Stimulated activated CD4-positive, alpha-beta T cell treated with anti-CD3 and anti-CD28 coated beads, Interleukin-15, amount 100 ng/mL, for 1 hour (primary cell): ENCODE measurements around the gene PKP1.

ENCODE experiments used
- DNase-seq, 2 donors: peaks; one replicate each; pipeline ENCODE4 v3.0.0-alpha.2; 2020; ENCODE audit warnings: low read depth in 1 of 2, low spot score in 1 of 2

Gene PKP1

DNA sequence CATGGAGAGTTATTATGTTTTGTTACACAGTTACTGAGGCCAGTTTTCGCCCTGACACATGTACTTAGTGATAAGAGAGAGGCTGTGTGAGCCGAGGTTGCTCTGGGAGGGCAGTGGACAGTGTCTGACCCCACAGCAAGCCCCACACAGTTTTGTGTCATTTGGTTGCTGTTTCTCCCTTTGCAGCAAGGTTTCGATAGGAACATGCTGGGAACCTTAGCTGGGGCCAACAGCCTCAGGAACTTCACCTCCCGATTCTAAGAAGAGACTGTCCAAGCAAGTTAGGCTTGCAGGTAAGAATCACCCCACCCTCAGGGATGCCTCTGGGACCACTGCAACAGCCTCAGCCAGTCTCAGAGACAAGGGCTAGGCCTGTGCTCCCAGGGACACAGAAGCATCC lies 45.3 kb downstream of the PKP1 start:
- DNase-seq: no peak

DNA sequence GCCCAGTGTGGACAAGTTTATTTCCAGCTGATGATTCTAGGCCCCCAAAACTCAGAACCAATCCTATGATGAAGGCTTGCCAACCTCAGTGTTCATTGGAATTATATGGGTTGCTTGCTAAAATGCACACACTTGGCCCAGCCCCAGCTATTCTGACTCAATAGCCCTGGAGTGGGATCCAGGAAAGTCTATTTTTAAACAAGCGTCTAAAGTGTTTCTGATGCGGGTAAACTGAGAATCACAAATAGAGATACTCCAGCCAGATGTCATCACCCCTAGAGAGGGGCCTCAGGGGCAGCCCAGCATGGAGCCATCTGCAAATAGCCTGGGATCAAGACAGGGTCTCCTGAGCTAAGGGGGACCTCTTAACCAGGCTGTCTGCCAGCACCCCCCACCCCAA lies 46.0 kb downstream of the PKP1 start:
- no peak for DNase-seq

DNA sequence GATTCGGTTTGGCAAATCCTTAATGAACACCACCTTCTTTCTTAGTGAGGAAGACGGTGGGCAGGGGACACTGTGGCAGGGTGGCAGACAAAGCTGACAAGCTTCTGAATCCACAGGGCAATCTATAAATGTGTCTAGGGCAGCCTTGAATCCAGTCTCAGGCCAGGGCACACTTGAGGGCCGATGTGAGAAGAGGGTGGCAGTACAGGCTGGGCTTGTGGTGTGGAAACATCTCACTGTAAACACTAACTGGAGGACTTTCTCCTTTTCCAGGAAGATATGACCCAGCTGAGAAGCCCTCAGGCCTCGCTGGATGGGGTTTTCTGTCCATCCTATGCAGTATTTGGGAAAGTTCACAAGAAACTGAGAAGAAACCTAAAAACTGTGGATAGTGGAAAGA lies 46.5 kb downstream of the PKP1 start:
- no peak for DNase-seq

DNA sequence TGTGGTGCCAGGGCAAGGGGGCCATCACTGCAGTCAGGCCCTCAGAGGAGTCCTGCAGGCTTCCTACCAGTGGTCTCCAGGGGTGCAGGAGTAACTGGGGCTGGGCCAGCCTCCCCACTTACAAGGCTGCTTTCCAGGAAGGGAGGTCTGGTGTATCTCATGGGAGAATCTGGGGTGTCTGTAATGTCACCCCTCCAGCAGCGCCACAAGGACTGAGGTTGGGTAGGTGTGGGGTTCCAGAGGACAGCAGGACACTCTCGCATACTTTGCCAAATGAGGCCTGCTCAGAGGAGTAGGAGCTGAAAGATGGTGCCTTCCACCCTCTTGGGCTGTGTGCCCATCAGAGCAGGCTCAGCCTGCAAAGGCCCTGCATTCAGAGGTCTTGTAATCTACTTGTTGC lies 47.2 kb downstream of the PKP1 start:
- no peak for DNase-seq

DNA sequence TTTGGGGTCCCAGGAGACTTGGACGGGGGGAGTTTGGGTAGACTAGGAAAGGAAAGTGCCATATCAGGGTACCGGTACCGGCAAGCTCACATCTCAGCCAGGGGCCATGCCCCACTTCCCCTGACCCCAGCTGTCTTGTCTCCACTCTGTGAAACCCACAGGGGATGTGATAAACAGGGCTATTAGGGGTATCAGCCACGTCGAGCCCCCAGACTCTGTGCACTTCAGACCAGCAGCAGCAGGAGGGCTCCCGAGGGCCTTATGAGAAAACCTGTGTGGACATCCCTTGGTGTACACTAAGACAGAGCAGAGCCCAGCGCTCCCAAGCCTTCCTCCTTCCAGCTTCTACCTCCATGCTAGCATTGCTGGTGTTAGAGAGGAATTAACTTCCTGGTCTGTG lies 47.9 kb downstream of the PKP1 start:
- no peak for DNase-seq

DNA sequence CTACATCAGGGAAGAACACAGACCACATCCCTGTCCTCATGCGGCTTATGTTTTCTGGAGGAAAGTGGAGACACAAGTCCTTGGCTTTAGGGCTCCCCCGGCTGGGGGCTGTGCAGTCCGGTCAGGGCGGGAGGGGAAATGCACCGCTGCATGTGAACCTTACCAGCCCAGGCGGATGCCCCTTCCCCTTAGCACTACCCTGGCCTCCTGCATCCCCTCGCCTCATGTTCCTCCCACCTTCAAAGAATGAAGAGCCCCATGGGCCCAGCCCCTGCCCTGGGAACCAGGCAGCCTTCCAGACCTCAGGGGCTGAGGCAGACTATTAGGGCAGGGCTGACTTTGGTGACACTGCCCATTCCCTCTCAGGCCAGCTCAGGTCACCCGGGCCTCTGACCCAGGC lies 48.7 kb downstream of the PKP1 start:
- DNase-seq: no peak

DNA sequence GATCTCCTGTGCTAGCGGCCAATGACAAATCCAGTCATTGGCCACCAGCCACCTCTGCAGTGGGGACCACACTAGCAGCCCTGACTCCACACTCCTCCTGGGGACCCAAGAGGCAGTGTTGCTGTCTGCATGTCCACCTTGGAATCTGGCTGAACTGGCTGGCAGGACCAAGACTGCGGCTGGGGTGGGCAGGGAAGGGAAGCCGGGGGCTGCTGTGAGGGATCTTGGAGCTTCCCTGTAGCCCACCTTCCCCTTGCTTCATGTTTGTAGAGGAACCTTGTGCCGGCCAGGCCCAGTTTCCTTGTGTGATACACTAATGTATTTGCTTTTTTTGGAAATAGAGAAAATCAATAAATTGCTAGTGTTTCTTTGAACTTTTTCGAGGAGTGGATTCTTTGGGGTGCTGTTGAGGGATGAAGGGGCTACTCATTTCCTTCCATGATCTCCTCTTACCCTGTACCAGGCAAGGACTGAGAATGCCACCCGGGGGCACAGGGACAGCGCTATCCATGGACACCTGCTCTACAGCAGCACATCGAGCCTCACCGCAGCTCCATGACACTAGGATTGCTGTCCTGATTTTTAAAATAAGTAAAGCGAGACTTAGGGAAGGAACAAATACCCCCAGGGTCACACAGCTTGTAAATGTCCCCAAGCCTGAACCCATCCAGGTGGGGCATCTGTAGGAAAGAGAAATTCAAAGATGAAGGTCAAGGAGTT lies 49.5 kb downstream of the PKP1 start:
- DNase-seq: no peak

DNA sequence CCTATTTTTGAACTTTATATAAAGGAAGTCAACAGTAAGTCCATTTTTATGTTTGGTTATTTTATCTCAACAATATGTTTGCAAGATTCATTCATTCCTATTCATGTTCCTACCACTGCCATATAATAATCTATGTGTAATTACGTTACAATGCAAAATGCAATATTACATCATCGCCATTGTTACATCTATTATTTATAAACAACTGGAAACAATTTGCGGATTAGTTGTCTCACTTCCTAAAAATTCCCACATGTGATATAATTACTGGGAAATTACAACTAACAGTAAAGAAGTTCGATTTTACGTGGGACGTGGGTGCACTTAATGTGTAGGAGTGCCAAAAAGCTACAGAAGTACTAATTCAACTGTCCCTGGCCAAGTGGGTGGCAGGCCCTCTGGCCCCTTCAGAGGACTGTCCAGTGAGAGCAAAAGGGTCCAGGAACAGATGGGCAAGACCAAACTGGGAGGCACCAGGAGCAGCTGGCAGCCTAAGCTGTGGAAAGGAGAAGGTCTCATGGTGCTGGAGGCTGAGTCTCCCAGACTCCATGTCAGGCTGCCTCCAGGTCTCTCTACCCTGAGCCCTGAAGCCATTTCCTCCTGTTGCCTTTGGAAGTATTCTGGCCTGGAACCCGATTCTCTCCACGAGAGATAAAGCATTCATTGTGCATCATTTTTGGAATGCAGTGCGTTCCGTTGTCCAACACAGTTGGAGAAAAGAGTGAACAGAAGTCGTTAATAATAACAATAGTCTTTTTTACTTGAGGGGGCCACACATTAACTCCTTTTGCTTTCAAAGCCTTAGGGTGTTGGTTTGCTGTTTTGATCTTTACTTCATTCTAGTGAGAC lies 51.2 kb downstream of the PKP1 start:
- DNase-seq: no peak

DNA sequence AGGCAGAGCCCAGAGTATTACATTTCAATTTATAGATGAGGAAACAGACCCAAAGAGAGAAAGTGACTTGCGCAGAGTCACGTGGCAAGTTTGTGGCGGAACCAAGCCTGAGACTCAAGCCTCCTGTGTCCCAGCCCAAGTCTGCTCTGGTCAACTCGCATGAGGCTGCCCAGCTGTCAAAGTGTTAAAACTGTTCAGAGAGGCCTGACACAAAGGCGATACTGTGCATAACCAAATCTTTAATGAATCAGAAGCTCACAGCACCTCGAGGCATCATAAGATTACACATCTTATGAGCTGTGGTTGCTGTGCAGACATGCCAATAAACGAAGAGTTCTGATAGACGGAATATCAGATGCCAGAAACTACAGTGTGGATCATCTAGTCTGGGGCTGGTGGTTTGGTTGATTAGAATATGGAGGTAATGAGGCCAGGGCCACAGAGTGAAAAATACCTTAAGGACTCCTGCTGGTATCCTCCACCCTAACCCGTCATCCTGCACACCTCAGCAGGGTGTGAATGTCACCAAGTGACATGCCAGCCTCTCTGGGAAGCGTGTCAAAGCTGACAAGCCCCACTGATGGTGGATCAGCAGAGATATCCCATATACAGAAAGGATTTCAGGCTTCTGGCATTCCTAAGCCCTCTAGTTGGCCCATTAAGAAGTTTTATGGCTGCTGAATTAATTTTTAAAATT lies 52.0 kb downstream of the PKP1 start:
- no peak for DNase-seq

DNA sequence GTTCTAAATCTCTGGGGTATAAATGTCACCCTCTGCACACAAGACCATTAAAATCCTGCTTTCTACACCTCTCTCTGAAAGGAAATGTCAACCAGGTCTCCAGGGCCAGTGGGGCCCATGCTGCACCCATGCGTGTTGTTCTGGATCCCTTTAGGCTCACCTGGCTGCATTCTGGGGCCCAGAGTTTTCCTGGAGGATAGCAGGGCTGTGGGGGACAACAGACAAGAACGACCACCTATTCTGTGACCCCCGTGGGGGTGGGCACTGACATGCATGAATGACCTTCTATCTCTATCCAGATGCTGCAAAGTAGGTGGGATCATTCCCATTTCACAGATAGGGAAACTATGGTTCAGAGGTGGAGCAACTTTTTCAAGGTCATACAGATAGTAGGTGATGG lies 52.6 kb downstream of the PKP1 start:
- DNase-seq: no peak

DNA sequence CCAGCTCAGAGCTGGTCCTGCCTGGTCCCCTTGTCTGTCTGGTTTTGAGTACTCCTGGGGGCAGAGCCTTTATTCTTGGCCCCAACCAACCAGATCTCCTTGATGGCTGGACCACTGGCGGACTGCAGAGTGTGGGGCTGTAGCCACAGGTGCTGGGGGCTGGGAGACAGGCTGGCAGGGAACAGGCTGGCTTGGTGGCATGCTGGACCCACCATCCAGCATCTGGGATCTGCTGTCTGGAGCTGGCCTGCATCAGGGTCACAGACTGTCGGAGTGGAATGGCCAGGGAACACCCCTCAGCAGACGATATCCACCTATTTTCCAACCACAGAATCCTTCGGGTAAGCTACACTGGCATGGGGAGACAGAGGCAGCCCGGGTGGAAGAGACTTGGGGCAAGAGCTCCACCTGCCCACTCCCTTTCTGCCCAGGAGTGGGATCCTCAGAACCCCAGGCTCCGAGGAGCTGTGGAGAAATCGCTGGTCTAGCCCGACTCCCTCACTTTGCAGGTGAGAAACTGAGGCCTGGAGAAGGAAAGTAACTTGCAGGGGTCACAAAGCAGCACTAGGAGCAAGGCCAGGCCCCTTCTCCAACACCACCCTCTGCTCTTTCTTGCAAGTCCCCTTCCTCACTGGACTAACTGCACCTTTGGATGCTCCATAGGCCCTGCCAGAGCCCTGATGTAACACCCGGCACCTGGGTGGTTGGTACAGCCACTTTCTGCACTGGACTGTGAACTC lies 53.6 kb downstream of the PKP1 start:
- no peak for DNase-seq

DNA sequence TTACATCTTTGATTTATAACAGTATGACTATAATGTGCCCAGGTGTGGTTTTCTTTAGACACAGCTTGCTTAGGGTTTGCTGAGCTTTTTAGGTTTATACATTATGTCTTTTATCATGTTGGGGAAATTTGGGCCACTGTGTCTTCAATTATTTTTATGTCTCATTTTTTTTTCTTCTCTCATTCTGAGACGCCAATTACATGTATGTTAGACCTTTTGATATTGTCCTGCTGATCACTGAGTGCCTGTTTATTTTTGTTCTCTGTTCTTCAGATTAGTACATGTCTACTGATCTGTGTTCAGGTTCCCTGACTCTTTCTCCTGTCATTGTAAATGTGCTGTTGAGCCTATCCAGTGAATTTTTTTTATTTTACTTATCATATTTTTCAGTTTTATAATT lies 58.1 kb downstream of the PKP1 start:
- no peak for DNase-seq

DNA sequence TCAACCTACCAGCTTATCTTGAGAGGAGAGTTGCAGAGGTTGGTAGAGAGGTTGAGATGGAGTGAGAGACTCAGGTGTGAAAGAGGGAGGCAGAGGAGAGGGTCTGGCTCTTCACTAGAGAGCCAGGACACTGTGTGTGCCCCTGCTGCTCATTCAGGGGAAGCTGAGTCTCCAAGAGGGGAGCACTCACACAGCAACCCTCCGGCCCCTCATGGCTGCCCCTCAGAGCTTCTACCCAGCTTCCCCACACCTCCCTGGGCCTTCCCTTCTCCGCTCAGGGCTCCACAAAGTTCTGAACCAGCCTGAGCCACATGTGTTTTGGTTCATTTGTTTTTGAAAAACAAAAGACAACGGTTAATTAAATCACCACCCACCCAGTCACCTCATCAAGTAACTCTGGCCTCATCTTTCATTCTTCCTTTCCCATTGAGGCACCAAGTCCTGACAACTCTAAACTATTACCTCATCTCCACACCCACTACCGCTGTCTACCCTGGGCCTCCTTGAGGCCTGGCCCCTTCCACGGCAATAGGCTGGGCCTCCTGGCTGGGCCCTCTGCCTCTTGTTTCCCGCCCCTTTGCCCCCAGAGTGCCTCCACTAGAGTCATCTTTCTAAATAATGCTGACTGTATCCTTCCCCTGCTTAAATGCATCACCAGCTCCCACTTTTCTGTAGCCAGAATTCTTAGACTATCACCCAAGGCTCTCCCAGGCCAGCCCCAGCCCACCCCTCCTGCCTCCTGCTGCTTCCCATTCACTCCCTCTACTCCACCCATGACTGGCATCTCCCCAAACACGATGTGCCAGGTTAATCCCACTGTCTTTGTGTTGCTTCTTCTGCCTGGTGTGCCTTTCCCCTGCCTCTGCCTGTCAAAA lies 61.1 kb downstream of the PKP1 start:
- no peak for DNase-seq

DNA sequence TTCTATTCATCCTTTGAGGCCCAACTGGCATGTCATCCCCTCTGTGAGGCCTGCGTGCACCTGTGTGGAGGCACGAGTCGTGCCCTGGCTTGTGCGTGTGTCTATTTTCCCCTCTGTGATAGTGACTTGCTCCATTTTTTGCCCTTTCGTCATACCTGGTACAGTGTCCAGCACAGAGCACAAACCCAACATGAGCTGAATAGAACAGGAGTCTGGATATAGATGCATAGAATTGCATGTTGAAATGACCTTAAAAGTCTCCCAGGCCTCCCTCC lies 61.7 kb downstream of the PKP1 start:
- no peak for DNase-seq

DNA sequence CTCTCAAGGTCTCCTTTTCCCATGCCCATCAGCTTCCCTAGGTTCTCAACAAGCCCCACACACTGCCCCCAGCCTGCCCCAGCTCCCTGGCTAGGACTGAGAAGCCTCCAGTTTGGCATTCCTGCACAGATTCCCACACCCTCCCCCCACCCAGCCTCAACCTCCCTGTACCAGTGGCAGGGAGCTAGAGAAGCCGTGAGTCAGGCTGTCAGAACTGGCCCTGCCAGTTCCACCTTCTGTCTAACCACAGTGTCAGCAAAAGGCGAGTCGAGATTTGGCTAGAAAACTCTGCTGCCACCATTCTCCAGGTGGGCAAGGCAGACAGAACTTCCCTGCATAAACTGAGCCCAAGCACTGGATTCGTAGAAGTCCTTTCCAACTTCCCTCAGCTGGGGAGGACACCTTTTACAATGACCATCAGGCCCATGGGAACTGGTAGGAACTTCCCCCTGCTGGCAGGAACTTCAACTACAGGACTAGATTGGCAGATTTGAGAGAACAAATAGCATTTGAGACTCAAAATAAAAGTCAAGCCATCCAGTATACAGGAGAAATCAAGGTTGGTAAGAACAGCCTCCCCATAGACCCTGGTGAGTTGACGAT lies 63.1 kb downstream of the PKP1 start:
- DNase-seq: no peak

DNA sequence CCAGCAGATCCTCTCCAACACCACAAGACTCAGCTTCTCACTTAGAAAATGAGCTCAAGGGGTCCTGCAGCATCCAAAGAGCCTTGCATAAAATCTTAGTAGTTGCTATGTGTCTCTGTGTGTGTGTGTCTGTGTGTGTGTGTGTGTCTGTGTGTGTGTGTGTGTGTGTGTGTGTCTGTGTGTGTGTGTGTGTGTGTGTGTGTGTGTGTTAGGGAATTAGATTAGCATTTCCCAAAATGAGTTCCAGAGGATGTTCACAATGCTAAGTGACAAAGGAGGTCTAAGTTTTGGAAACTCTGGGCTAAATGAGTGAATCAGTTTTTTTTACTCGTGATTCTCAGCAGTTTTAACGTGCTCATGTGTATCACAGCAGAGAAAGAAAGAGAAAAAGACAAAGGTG lies 63.7 kb downstream of the PKP1 start:
- DNase-seq: no peak

DNA sequence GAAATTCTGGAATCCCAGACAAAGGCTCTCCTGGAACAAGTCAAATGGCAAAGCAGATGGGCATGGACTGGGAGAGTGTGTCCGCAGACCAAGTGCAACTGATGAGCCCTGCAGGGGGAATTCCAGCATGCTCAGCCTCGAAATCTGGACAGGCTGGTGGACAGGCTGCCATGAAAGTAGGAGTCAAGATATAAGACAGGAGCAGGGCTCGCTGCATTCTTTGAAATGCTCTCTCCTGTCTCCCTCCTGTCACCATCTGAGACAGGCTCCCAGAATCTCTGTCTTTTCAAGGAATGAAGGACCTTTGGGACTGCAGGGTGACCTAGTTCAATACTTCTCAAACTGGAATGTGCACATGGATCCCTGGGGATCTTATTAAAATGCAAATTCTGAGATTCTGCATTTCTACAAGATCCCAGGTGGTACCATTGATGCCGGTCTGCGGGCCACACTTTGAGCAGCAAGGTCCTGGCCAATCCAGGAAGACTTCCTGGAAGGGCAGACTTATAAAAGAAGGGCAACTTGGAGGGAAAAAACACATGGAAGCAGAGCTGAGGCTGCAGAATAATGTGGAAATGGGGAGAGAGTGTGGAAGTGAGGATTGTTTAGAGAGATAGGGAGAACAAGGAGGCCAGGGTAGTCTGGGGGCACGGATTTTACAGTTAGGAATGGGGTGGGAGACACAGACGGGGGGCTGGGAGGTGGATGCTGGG lies 64.3 kb downstream of the PKP1 start:
- no peak for DNase-seq

DNA sequence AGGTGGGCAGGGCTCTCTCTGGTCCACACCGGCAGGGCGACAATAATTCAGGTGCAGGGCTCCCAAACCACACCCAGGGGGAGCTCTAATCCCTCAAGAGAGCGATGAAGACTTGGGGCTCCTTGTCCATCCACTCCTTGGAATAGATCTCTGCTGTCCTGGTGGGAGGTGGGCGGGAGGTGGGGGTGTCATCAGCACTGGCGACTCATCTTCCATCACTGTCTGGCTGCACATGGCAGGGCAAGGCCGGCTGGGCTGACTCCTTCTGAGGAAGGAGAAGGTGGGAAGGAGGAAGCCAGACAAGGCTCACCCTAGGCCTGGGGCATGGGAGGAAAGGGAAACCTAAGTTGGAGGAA lies 64.9 kb downstream of the PKP1 start:
- no peak for DNase-seq

DNA sequence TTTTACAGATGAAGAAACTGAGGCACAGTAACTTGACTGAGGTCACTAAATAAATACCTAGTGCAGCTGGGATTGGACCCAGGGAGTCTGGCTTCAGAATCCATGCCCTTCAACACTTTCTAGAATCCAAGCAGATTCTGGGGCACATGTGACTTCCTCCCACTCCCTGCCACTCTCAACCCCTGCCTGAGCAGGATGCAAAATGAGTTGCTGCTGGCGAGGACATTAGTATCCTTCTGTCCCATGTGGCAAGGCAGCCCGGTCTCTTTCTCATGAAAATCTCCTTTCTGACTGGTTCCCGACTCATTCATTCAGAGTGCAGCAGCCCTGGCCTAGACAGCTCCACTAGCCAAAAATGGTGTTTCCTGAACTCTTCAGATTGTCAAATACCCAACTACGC lies 65.8 kb downstream of the PKP1 start:
- DNase-seq: no peak

DNA sequence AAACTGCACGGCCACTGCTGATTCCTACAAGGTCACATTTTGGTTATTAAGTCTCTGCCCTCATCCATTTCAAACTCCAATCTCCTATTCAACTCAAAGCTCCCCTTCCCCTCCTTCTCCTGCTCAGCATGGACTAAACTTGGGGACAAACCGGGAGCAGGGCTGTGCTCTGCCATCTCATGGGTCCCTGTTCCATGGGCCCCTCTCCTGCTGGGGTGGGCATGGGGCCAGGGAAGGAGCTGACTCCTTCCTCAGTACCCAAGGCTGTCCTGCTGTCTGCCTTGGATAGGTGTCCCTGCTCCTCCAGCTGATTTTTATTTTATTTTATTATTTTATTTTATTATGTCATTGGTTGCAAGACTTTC lies 67.0 kb downstream of the PKP1 start:
- DNase-seq: no peak
